Measurements from ENCODE around the gene JMY. TPM values are rescaled to one million over a fixed set of nuclear protein-coding genes. Genes with fewer than 3 reads are reported as not detected.

JMY gene
- total and polyA plus RNA-seq, 3 donors from 2014 or later: 13.6 to 31.6 (median 26.6) TPM

DNA sequence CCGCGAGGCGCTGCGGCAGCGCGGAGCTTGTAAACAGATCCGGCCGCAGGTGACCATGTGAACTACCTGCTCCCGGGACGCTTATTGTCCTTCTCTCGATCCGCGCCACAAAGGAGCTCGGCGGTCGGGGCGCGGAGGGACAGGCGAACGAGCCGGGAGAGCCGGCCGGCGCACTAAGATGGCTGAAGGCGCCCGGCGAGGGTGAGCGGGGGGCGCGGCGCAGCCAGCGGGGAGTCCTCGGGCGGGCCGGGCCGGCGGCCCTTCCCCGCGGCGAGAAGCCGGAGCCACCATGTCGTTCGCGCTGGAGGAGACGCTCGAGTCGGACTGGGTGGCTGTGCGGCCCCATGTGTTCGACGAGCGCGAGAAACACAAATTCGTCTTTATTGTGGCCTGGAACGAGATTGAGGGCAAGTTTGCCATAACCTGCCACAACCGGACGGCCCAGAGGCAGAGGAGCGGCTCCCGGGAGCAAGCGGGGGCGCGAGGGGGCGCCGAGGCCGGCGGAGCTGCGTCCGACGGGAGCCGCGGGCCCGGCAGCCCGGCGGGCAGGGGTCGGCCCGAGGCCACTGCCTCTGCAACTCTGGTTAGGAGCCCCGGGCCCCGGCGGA is 535 bp downstream of the JMY start:
- WGBS, 2 donors: 0 to 1% methylated on average over 25 to 47 of the region's 78 CpGs
- Histone ChIP-seq H3K4me1 (peaks cover 7% of the 10 kb centered on the region), H3K27ac (peak overlapping the region; percentile 98 to 99), H3K27me3 (no peaks in the 10 kb centered on the region), H3K4me3 (peak overlapping the region; percentile 93 to 96), H3K9me3 (no peaks in the 10 kb centered on the region), H3K36me3 (ENCODE audit: low read depth, missing control alignments) (no peaks in the 10 kb centered on the region)
- intact Hi-C loops (cut with DNase I; ENCODE audit: low total_unique reads): no loop called here
- peak; percentile 33 for DNase-seq
- TF ChIP-seq POLR2A (IDR thresholded peaks at IDR 0.05): no peak
- TF ChIP-seq, protein P1, sequence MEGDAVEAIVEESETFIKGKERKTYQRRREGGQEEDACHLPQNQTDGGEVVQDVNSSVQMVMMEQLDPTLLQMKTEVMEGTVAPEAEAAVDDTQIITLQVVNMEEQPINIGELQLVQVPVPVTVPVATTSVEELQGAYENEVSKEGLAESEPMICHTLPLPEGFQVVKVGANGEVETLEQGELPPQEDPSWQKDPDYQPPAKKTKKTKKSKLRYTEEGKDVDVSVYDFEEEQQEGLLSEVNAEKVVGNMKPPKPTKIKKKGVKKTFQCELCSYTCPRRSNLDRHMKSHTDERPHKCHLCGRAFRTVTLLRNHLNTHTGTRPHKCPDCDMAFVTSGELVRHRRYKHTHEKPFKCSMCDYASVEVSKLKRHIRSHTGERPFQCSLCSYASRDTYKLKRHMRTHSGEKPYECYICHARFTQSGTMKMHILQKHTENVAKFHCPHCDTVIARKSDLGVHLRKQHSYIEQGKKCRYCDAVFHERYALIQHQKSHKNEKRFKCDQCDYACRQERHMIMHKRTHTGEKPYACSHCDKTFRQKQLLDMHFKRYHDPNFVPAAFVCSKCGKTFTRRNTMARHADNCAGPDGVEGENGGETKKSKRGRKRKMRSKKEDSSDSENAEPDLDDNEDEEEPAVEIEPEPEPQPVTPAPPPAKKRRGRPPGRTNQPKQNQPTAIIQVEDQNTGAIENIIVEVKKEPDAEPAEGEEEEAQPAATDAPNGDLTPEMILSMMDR (IDR thresholded peaks at IDR 0.05): no peak

DNA sequence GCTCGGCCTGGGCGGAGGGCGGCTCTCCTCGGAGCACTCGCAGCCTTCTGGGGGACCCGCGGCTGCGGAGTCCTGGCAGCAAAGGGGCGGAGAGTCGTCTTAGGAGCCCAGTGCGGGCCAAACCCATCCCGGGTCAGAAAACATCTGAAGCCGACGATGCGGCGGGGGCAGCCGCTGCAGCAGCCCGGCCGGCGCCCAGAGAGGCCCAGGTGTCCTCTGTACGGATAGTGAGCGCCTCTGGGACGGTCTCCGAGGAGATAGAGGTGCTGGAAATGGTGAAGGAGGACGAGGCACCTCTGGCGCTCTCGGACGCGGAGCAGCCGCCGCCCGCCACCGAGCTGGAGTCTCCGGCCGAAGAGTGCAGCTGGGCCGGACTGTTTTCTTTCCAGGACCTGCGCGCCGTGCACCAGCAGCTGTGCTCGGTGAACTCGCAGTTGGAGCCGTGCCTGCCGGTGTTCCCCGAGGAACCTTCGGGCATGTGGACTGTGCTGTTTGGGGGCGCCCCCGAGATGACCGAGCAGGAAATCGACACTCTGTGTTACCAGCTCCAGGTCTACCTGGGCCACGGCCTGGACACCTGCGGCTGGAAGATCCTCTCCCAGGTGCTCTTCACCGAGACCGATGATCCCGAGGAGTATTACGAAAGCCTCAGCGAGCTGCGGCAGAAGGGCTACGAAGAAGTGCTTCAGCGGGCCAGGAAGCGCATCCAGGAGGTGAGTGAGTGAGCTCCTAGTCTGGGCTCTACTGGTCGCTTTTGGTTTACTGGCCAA is 1.2 kb downstream of the JMY start:
- peak overlapping the region; percentile 98 to 99 for H3K27ac ChIP-seq
- intact Hi-C loops (cut with DNase I; ENCODE audit: low total_unique reads): no loop called here
- no peaks in the 10 kb centered on the region for H3K9me3 ChIP-seq
- no peaks in the 10 kb centered on the region for H3K27me3 ChIP-seq
- H3K4me3 ChIP-seq: peak overlapping the region; percentile 93 to 96
- H3K36me3 ChIP-seq (ENCODE audit: low read depth, missing control alignments): no peaks in the 10 kb centered on the region
- 0 to 1% methylated on average over 7 to 55 of the region's 61 CpGs for WGBS, 2 donors
- TF ChIP-seq POLR2A (IDR thresholded peaks at IDR 0.05): no peak
- TF ChIP-seq, protein P1 (IDR thresholded peaks at IDR 0.05): no peak
- peaks cover 7% of the 10 kb centered on the region for H3K4me1 ChIP-seq
- DNase-seq: peak; percentile 72

DNA sequence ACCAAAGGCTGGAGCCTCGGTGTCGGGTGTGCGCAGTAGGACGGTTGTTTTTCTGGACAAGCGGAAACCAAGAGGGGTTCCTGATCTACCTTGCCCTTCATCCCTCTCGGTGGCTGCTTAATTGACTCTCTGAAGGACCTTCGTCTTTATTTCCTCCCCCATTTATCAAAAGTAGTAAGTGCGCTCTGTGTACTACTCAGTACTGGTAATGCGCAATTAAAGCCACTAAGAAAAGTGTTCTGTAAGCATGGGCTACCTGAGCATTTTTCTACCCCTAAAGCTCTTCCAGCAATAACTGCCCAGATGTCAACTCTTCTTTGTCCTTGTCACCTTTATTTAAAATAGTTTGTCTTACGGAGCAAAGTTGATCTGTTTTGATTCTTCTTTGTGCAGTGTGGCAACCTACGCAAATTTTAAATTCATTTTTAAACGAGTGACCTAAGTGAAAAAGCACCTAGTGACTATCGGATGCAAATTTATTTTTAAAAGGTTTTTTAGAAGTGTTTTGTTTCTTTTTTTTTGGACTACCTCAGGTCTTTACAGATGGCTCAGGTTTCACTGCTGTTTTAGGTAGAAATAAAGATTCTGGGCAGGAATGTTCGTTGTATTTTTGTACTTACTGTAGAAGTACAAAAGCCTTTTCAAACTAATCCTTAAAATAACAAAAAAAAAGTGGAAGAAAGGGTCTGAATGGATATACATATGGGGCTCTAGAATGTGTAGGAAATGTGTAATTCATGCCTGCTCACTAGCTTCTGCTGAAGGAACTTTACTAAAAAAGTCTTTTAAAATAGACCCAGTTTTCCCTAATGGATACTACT is 2.0 kb downstream of the JMY start:
- peak overlapping the region; percentile 93 to 96 for H3K4me3 ChIP-seq
- no peak for DNase-seq
- H3K27me3 ChIP-seq: no peaks in the 10 kb centered on the region
- peak overlapping the region; percentile 98 to 99 for H3K27ac ChIP-seq
- H3K9me3 ChIP-seq: no peaks in the 10 kb centered on the region
- peaks cover 7% of the 10 kb centered on the region for H3K4me1 ChIP-seq
- H3K36me3 ChIP-seq (ENCODE audit: low read depth, missing control alignments): no peaks in the 10 kb centered on the region
- intact Hi-C loops (cut with DNase I; ENCODE audit: low total_unique reads): no loop called here
- WGBS, 2 donors: 7 to 11% methylated on average over 14 of the region's 14 CpGs
- TF ChIP-seq, protein P1 (IDR thresholded peaks at IDR 0.05): no peak
- TF ChIP-seq POLR2A (IDR thresholded peaks at IDR 0.05): no peak

- no peak overlapping the region for H3K4me3 ChIP-seq
Measured at GRCh38 chr5:79240561-79240960, 4.6 kb downstream of the JMY start.

GRCh38 chr5:79241535-79241979 is 5.6 kb downstream of the JMY start:
- TF ChIP-seq, protein P1 (IDR thresholded peaks at IDR 0.05): no peak
- TF ChIP-seq POLR2A (IDR thresholded peaks at IDR 0.05): no peak
- intact Hi-C loops (cut with DNase I; ENCODE audit: low total_unique reads): no loop called here
- Histone ChIP-seq H3K4me1 (peaks cover 7% of the 10 kb centered on the region), H3K27me3 (no peaks in the 10 kb centered on the region), H3K36me3 (ENCODE audit: low read depth, missing control alignments) (no peaks in the 10 kb centered on the region), H3K4me3 (no peak overlapping the region), H3K9me3 (no peaks in the 10 kb centered on the region), H3K27ac (peak overlapping the region in 1 of 2 donors; percentile 16)
- DNase-seq: no peak
- WGBS, 2 donors: 51 to 61% methylated on average over 4 of the region's 4 CpGs

More at GRCh38 chr5:79240561-79240960, 4.6 kb downstream of the JMY start:
- no peaks in the 10 kb centered on the region for H3K27me3 ChIP-seq
- intact Hi-C loops (cut with DNase I; ENCODE audit: low total_unique reads): no loop called here
- 56 to 63% methylated on average over 2 of the region's 2 CpGs for WGBS, 2 donors
- no peak for DNase-seq
- H3K9me3 ChIP-seq: no peaks in the 10 kb centered on the region
- no peak for TF ChIP-seq POLR2A (IDR thresholded peaks at IDR 0.05)
- H3K36me3 ChIP-seq (ENCODE audit: low read depth, missing control alignments): no peaks in the 10 kb centered on the region
- H3K27ac ChIP-seq: peak overlapping the region in 1 of 2 donors; percentile 56
- peaks cover 7% of the 10 kb centered on the region for H3K4me1 ChIP-seq
